HG03060 (cell line): ENCODE results near the gene TXNL4A.

Experiments
- ATAC-seq: cut with Tn5 transposase; IDR thresholded peaks from one replicate; pipeline ENCODE4 v1.9.1; 2021; ENCODE audit warnings: low read depth, moderate number of reproducible peaks; ENCODE audit not compliant: unreplicated experiment

TXNL4A gene

DNA sequence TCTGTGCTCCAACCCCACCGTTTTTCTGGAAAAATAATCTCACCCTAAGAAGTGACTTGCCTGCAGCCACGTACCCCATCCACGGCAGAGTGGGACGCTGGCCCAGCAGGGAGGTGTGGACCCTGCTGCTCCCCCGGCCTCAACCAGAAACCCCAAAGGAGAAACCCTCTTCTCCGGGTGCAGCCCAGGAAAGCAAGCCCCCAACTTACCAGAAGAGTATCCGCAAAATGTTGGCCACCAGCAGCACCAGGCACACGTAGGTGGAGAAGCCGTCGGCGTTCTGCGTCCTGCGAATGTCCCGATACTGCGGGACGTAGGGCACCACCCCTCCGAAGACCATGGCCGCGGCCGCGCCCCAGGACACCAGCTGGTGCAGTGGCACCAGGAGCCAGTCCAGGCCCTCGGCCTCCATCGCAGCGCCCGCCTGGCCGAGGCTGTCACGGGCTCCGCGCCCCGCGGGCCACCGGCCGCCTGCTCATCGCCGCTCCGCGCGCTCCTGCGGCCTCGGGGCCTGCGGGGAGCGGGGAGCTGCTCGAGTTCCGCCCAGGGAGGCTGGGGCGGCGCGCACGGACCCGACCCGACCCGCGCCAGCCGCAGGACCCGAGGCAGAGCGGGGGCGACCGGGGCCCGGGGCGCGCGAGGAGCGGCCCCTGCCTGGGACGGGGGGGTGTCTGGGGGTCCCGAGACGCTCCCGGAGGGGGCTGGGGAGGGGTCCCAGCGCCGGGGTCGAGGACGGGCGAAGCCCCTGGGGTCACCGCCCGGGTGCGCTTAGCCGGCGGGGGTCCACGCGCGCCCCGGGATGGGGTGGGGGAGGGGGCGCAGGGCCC lies 37.6 kb downstream of the TXNL4A start:
- no peak for ATAC-seq

DNA sequence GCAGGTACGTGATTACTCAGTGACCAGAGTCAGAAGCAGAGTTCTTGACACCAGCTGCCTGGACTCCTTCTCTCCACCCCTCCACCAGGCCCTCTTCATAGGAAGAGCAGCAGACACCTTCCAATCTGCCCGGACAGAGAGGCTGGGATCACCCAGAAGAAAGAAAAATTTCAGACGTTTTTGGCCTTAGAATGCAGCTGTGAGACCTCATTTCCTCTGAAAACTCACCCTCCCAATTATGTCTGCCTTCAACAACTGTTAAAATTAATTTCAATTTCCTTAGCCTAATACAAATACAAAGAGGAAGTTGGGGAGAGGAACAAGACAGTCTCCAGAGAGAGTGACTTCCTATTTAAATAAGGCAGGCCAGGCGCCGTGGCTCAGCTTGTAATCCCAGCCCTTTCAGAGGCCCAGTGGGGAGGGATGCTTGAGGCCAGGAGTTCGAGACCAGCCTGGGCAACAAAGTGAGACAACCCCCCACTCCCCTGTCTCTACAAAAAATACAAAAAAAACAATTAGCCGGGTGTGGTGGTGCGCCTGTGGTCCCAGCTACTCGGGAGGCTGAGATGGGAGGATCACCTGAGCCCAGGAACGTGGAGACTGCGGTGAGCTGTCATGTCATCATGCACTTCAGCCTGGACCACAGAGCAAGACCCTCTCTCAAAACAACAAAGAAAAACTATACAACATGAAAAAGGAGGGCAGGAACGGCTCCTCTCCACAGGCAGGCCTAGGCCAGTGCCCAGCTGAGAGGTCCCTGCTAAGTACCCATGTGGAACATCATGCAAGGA lies 38.5 kb downstream of the TXNL4A start:
- no peak for ATAC-seq

DNA sequence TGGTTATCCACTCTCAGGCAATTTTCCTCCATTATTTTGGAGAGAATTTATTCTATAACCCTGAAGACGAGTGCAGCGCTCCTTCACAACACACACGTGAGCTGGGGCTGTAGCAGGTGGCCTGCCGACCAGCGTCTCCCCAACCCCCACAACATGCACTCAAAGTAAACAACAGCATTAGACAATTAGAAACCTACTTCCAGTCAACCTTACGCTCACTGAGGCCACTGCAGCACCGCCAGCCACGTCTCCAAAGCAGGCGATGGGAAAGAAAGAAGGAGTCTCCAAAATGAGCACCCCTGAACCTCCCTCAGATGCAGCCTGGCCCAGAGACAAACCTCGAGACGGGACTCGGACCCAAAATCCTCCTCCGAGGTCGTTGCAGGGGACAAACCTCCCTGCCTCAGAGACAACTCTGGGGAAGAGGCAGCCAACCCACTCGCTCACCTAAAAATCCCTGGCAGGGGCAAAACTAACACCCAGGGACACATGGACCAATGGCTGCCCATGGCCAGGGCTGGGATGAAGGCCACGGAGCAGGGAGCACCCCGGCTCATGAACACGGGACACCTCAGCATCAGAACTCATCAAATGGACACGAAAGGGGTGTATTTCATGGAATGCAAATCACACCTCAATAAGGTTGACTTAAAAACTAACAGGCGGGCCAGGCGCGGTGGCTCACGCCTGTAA lies 39.5 kb downstream of the TXNL4A start:
- ATAC-seq, result no peak

DNA sequence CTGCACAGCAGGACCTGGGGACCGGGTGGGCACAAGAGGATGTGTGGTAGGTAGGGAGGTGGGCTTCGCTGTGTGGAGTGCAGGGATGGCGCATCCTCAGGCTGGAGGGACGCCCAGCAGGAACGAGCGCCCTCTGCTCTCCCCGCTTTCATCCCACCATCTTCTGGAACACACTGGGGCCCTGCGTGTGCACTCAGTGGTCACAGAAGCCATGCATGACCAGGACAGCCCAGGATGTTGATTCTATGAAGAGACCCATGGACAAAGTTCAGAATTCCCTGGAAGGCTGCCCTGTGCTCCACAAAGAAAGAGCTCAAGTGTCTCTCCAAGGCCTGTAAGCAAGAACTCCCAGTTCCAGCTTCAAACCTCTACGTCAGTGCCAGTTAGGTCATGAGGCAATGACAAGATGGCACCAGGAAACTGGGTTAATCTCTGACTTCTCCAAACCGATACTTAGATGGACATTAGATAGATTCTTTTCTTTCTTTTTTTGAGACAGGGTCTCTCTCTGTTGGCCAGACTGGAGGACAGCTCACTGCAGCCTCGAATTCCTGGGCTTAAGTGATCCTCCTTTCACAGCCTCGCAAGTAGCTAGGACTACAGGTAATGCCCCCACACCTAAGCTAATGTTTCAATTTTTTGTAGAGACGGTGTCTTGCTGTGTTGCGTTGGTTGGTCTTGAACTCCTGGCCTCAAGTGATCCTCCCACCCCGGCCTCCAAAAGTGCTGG lies 40.3 kb downstream of the TXNL4A start:
- no peak for ATAC-seq

DNA sequence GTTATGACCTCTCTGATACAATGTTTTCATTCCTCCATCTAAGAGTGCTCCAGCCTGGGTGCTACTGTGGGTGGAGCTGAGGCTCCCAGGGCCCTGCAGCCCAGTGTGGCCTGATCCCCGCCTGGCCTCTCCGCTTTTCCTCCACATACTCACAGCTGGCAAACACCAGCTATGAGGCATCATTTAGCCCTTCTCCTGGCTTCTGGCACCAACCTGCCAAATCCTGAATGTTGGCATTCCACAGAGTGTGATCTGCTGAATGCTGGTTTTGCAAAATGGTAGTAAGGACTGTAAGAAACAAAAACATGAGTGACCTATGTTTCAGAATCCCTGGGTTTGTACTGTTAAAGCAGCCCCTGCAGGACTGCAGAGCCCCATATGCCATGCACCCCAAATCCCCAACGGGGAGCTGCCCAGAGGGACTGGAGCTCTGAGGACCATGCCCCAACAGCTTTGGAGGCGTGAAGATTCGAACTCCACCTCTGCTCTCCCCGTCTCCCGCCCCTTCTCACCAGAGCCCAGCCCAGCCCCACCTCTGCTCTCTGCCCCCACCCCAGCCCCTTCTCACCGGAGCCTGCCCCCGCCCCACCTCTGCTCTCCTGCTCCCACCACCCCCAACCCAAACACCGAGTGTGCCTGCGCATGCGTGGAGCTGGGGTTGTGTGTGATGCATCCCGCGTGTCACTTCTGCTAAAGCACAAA lies 41.2 kb downstream of the TXNL4A start:
- no peak for ATAC-seq

DNA sequence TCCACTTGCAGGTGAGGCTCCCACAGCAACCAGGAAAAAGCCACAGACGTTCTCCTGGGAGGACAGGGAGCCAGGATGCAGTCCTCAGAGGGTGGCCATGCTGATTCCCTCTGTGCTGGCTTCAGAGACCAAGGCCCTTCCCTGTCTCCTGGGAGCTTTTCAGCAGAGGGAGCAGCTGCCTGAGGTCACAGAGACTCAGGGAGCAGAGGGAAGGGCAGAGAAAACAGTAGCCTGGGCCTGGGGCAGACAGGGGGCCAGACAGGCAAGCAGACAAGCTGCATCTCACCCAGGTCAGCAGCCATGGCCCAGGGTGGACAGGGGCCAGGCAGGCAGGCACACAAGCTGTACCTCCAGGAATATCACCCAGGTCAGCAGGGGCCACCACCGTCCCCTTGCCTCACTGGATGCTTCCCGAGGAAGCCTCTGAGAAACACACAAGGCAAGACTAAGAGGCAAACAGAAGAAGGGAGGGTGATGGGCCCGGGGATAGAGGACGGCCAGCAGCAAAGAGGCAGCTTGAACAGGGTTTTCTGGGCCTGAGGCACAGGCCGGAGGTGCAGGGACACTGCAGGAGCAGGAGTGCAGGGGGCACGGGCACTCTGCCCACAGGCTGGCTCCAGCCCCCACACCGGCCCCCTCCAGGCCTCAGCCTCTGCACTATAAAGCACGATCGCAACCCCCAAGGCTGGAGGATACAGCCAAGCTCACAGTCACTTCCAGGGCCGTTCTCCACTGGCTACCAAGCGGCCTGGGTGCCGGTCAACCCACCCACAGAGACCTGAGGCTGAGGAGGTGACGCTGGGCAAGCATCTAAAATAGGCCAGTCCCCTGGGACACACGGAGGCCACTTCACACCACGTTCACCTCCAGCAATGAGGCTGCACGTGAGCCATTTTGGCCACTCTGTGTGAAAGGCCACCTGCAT lies 43.0 kb downstream of the TXNL4A start:
- ATAC-seq, result no peak

DNA sequence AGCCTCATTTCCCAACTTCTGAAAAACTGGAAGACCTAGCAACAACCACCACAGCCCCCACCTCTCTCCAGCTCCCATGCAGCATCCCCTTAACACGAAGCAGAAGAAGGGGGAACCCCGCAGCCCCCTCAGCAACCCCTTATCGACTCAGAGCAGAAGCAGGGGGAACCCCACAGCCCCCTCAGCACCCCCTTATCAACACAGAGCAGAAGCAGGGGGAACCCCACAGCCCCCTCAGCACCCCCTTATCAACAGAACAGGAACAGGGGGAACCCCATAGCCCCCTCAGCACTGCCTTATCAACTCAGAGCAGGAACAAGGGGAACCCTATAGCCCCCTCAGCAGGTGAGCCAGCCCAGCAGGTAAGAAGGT lies 43.6 kb downstream of the TXNL4A start:
- ATAC-seq, result no peak

DNA sequence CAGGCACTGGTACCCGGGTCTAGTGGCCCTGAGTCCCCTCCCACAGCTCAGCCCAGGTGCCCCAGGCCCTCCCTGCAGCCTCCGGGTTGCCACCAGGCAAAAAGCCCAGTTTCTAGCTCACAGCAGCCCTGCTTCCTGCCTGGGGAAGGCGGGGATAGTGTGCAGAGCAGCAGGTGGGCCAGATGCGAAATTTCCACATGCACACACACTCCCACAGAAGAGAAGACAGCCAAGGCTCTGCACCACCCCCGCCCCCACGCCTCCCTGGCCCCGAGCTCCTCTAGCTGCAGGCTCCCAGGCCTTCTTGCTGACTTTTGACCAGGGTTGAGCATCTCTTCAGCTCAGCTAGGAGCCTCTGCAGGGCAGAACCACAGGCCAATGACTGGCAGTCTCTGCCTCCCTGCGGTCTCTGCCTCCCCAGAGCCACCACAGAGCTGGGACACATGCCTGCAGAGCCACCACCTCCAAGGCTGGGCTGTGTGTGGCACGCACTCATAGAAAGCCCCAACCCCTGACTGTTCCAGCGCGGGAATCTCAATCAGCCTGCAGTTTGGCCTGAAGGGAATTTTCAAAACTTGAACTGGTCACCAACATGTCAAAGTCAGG lies 44.1 kb downstream of the TXNL4A start:
- ATAC-seq, result no peak

DNA sequence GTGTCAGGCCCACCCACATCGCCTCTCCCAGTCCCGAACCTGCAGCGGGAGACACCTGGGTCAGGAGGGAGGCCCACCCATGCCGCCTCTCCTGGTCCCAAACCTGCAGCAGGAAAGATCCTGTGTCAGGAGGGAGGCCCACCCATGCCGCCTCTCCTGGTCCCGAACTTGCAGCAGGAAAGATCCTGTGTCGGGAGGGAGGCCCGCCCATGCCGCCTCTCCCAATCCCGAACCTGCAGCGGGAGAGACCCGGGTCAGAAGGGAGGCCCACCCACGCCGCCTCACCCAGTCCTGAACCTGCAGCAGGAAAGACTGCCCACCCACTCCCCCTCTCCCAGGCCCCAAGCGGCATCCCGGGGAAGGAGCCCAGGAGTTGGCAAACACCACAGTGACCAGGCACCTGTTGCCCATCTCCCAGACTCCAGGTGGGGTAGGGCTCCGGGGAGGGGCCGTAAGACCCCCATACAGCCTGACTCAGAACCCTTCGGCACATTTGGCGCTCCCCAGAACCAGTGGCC lies 44.7 kb downstream of the TXNL4A start:
- no peak for ATAC-seq

DNA sequence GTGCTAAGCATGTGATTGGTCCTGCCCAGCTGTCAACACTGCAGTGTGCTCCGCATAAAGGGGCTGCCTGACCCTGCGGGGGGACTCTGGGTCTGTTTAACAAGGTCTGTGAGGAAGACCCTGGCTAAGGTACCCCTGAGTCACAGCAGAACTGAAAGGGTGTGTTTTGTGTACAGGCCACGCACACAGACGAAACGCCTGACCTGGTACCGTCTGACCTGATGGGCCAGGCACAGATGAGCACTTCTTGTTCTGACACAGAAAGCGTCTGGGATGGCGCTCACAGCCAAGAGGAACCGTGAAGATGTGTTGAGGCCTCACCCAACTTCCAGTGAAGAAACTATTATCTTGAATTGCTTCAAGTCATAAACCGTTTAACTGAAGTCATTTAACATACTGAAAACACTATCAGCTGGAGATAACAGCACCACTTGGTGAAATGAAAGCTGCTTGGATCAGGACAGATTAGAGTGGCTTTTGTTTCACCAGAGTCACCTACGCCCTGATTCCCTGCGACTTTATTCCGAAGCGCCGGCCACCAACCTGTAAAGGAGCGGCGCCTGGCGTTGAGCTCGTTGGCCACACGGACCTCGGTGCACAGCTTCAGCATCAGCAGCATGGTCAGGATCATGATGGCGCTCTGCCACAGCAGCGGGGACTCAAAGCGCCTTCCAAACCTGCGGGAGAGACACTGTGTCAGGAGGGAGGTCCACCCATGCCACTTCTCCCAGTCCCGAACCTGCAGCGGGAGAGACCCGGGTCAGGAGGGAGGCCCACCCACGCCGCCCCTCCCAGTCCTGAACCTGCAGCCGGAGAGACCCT lies 45.4 kb downstream of the TXNL4A start:
- ATAC-seq, result no peak

DNA sequence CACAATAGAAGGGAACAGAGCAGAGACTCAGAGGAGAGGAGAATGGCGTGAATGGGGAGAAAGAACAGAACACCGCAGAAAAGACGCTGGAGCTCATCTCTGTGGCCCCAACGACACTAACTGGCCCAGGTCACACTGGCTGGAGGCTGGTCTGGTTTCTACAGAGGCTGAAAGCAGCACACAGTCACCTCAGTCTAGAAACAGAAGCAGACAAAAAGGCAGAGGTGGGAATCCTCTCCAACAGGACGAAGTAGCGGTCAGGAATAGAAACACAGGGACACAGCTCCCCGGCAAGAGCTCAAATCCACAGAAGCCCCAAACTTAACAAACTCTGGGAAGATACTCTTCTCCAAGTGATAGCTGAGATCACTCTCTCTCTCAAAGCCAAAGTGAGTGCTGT lies 46.2 kb downstream of the TXNL4A start:
- ATAC-seq, result no peak

DNA sequence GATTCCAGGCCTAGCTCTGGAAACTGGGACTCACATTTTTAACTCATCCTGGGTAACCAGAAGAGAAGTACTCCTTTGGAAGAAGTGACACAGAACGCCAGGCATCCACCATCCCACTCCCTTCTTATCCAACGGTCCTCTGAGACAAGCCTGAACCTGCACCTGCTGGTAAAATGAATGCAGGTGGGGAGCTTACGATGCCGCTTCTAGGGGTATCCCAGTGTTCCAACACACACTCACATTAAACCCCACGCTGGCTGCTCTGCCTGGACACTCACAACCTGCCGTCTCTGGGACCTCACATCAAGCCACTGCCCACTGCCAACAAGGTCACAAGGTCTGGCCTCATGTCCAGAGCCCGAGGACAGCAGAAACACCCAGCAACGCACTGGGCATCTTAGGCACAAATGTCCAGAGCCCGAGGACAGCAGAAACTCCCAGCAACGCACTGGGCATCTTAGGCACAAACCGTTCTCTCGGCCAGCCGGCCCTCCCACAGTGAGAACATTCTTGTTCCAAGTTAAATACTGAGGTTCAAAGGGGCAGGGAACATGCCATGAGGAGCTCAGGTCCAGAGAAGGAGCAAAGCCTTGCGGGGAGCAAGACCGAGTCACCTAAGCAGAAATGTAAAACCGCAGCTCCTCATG lies 46.8 kb downstream of the TXNL4A start:
- no peak for ATAC-seq

DNA sequence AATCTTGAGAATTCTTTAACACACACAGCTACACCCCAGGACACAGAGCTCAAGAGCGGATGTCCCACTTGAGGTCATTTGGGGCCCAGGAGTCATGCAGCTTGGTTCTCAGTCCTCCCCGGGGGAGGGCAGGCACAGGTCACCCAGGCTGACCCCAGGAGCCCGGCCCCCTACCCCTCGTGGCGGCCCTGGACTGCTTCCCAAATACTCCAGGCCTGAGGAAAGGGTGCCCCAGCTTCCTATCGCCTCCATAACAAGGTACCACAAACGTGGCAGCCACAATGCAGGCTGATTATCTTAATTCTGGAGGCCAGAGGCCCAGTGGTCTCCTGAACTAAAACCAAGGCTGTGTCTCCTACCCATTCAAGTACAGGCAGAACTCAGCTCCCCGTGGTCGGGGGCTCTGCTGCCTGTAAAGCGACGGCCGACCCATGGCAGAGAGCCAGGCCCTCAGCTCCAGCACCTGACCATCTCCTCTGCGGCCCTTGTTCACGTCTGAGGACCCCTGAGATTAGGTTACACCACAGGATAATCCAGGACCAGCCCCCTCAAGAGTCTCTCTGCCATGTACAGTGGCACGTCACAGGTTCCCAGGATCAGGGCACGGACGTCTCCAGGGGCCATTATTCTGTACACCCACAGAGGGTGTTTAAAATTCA lies 47.4 kb downstream of the TXNL4A start:
- no peak for ATAC-seq

DNA sequence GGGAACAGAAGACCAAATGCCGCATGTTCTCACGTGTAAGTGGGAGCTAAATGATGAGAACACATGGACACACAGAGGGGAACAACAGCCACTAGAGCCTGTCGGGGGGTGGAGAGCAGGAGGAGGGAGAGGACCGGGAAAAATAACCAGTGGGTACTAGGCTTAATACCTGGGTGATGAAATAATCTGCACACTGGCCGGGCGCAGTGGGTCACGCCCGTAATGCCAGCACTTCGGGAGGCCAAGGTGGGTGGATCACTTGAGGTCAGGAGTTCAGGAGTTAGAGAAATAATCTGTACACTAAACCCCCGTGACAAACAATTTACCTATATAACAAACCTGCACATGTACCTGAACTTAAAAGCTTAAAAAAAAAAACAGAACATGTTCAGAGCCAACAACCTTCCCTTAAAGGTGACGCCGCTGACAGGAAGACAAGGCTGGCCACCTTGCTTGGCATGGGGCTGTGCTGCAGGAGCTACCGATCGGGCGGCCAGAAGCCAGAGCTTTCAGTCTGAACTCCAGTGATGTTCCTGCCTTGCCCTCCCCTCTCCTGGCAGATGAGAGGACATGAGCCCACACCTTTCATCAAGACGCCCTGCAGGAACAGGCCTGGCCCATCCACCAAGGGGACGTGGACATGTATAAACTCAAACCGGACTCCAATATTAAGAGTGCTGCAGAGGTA lies 48.1 kb downstream of the TXNL4A start:
- ATAC-seq, result no peak

DNA sequence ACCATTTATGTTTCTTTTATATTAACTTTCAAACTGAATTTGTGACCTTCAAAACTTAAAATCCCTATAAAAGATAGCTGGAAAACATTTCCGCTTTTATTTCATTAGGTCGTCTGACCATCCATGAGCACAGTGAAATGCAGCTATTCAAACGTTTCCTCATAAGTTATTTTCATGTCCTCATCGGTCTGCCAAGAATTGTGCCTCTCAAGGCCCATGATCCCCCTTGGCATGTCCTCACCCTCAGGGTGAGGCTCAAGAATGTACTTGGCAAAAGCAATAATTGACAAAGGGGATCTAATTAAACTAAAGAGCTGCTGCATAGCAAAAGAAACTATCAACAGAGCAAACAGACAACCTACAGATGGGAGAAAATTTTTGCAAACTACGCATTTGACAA lies 49.3 kb downstream of the TXNL4A start:
- ATAC-seq, result no peak

DNA sequence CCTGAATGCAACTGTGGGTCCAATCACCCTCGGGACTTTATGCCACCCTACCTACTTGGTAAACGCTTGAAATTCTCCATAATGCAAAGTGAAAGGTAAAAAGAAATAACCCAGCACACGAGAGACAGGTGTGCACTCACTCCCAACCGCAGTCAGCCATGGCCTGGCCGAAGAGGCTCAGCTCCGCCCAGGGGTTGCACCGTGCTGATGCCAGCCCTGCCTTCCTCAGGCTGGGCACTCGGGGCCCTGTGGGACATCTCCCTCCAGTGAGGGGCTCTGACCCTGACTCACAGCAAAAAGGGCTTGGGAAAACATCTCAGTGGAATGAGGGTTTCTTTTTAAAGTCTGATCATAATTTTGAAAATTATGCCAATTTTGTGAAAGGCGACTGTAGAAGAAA lies 50.2 kb downstream of the TXNL4A start:
- no peak for ATAC-seq
